ENCODE data around the gene MPDU1. TPM values are rescaled to one million over a fixed set of nuclear protein-coding genes. Genes with fewer than 3 reads are reported as not detected.

MPDU1 gene
- total and polyA plus RNA-seq, 2 of the 13 experiments (the other 11 are each of a cell fraction or from before 2014, with no cell fraction given) = 112 to 167 TPM

DNA sequence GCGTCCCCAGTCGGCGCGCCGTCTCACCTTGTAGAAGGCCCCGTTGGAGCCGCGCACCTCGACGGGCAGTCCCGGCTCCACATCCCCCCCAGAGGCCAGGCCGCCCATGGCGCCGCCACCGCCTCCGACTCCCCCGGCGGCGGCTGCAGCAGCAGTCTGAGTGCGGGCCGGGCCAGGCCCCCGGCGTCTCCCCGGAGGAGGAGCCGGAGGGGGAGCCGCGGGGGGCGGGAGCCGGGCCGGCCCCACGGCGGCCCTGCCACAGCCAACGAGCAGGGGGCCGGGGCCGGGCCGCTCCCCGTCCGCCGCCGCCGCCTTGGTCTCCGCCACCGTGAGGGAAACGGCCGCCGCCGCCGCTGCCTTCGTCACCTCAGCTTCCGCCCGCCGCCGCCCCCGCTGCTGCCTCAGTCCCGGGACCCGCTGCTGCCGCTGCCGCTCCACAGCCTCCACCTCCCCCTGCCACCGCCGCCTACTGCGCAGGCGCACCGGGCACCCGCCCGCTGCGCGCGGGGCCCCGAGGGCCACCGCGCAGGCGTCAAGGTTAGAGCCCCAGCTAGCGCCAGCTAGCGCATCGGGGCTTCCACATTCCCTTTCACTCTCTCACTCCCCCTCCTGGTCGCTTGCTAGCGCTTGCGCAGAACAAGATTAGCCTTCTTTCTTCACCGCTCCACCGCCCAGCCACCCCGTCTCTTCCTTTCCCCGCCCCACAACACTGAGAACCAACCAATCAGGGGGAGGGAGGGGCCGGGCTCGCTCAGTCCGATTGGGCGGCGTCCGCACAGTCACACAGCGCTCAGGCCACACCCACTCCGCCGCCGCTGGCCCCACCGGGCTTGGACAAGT is 31.0 kb downstream of the MPDU1 start, which contains the start of gene FXR2 (continued):
- TF ChIP-seq CCAR2 (optimal IDR thresholded peaks at IDR 0.05; ENCODE audit: low read depth, low read length) = no peak
- peak; percentile 32 for TF ChIP-seq HNRNPH1 (optimal IDR thresholded peaks at IDR 0.05; ENCODE audit: low read depth, low read length)
- TF ChIP-seq, protein P1, sequence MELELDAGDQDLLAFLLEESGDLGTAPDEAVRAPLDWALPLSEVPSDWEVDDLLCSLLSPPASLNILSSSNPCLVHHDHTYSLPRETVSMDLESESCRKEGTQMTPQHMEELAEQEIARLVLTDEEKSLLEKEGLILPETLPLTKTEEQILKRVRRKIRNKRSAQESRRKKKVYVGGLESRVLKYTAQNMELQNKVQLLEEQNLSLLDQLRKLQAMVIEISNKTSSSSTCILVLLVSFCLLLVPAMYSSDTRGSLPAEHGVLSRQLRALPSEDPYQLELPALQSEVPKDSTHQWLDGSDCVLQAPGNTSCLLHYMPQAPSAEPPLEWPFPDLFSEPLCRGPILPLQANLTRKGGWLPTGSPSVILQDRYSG (CRISPR knock-in tag; IDR thresholded peaks at IDR 0.05) = no peak
- TF ChIP-seq ATF5 (CRISPR knock-in tag; IDR thresholded peaks at IDR 0.05; ENCODE audit: low read depth) = no peak
- TF ChIP-seq CHD4 (IDR thresholded peaks at IDR 0.05; ENCODE audit: borderline replicate concordance, low read length) = no peak
- no peak for TF ChIP-seq PTBP1 (IDR thresholded peaks at IDR 0.05; ENCODE audit: low read depth, low read length, poor library complexity, severe bottlenecking)
- no peak for TF ChIP-seq PLSCR1 (CRISPR knock-in tag; IDR thresholded peaks at IDR 0.05; ENCODE audit: borderline replicate concordance)
- 0 out of 2 replicates have a peak, but pooled peaks have one; percentile 29 for TF ChIP-seq ZNF556 (CRISPR knock-in tag; IDR thresholded peaks at IDR 0.05; ENCODE audit: borderline replicate concordance)
- no peak for TF ChIP-seq ZNF232 (CRISPR knock-in tag; IDR thresholded peaks at IDR 0.05; ENCODE audit: borderline replicate concordance)
- no peak for TF ChIP-seq SIX1 (CRISPR knock-in tag; IDR thresholded peaks at IDR 0.05; ENCODE audit: borderline replicate concordance)
- no peak for TF ChIP-seq RNF2 (conservative IDR thresholded peaks at IDR 0.05; ENCODE audit: low read depth)
- TF ChIP-seq MNT (IDR thresholded peaks at IDR 0.05) = peak; percentile 35; the same call in 1 of the 2 replicates
- no peak for TF ChIP-seq TP53 (CRISPR knock-in tag; conservative IDR thresholded peaks at IDR 0.05)
- TF ChIP-seq ZNF788 (CRISPR knock-in tag; IDR thresholded peaks at IDR 0.05; ENCODE audit: borderline replicate concordance) = peak; percentile 22; the same call in 1 of the 2 replicates
- TF ChIP-seq NPAS2 (CRISPR knock-in tag; IDR thresholded peaks at IDR 0.05; ENCODE audit: borderline replicate concordance) = no peak
- TF ChIP-seq ZNF496 (CRISPR knock-in tag; IDR thresholded peaks at IDR 0.05; ENCODE audit: insufficient replicate concordance) = no peak
- no peak for TF ChIP-seq LRRFIP1 (CRISPR knock-in tag; conservative IDR thresholded peaks at IDR 0.05)
- TF ChIP-seq NCOR1 (IDR thresholded peaks at IDR 0.05; ENCODE audit: borderline replicate concordance, low read length) = no peak
- no peak for TF ChIP-seq ZNF33A (CRISPR knock-in tag; IDR thresholded peaks at IDR 0.05; ENCODE audit: borderline replicate concordance)
- no peak for TF ChIP-seq JDP2 (CRISPR knock-in tag; IDR thresholded peaks at IDR 0.05; ENCODE audit: borderline replicate concordance)
- TF ChIP-seq SRSF1 (optimal IDR thresholded peaks at IDR 0.05; ENCODE audit: low read depth, low read length) = peak; percentile 67
- no peak for TF ChIP-seq ARNTL (CRISPR knock-in tag; IDR thresholded peaks at IDR 0.05)

Data from HepG2 (cell line).